Skeletal muscle cell (primary cell): ENCODE results near the gene NHSL1.
A peak's percentile ranks its signal among the peaks of the same experiment; 100 is the strongest.

Experiments
- DNase-seq: peaks from one replicate; pipeline ENCODE4 v3.0.0-alpha.2; 2010; ENCODE audit warnings: low read depth
- H3K4me3 ChIP-seq: 2 replicates; pipeline ENCODE4 v1.5.1; 2011; ENCODE audit warnings: low read depth, mild to moderate bottlenecking, control low read depth, low read length, moderate library complexity

Gene NHSL1

DNA sequence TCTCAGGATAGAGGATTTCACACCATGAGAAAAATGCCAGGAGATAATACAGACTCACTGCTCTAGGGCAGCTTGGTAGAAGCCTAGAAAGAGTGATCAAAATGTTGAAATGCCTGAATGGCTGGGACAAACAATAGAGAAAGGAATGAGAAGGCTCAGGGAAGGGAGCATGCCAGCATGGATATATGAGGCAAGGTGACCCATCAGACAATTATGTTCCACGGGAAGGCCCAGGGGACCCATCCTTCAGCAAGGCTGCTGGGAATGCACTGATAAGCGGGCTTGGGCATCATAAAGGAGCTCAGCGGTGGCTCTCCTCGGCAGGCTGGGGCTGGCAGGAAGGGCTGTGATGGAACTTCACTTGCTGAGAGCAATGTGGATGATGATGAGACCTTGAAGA, 83.1 kb downstream of the NHSL1 start:
- no peak for DNase-seq
- no peak overlapping the region for H3K4me3 ChIP-seq

- no peak overlapping the region for H3K4me3 ChIP-seq
- no peak for DNase-seq
Observed at GRCh38 chr6:138415125-138415524, 84.2 kb downstream of the NHSL1 start.

GRCh38 chr6:138410972-138411880, 88.1 kb downstream of the NHSL1 start:
- no peak for DNase-seq
- H3K4me3 ChIP-seq, result no peak overlapping the region

DNA sequence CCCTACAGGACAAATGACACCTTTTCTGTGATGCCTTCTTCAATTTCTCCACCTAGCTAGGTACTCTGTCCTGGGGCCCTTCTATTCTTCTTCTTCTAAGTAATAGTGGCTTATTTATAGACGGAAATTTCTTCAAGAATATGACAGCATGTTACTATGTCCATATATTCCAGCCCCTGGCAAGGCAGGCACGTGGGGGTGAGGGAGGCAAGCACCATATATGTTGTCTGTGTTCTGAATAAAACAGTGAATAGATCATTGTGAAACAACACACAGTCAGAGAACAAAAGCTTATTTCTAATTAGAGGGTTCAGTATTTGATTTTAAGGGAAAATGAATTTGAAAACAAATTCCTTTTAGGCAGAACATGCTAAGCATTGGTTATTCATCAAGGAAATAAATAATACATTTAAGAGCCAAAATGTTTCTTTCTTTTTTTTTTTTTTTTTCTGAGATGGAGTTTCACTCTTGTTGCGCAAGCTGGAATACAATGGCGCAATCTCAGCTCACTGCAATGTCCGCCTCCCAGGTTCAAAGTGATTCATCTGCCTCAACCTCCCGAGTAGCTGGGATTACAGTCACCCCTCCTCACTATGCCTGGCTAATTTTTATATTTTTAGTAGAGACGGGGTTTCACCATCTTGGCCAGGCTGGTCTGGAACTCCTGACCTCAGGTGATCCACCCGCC, 89.1 kb downstream of the NHSL1 start:
- H3K4me3 ChIP-seq, result no peak overlapping the region
- peak; percentile 64 for DNase-seq

GRCh38 chr6:138406443-138406842, 92.9 kb downstream of the NHSL1 start:
- DNase-seq, result no peak
- H3K4me3 ChIP-seq, result no peak overlapping the region

GRCh38 chr6:138405816-138406413, 93.4 kb downstream of the NHSL1 start:
- no peak for DNase-seq
- H3K4me3 ChIP-seq, result no peak overlapping the region

- peak overlapping the region; percentile 75 for H3K4me3 ChIP-seq
- DNase-seq, result no peak
Observed at GRCh38 chr6:138404666-138405337, 94.5 kb downstream of the NHSL1 start.

- DNase-seq, result peak; percentile 21
- H3K4me3 ChIP-seq, result peak within 1 kb of the TSS; percentile 75
Observed at GRCh38 chr6:138403801-138404665, 95.3 kb downstream of the NHSL1 start, which contains the start of gene HEBP2. Gene HEBP2, plus strand, starts transcription at chr6:138404223. Its CDS starts 273 bp downstream, at chr6:138404496.

DNA sequence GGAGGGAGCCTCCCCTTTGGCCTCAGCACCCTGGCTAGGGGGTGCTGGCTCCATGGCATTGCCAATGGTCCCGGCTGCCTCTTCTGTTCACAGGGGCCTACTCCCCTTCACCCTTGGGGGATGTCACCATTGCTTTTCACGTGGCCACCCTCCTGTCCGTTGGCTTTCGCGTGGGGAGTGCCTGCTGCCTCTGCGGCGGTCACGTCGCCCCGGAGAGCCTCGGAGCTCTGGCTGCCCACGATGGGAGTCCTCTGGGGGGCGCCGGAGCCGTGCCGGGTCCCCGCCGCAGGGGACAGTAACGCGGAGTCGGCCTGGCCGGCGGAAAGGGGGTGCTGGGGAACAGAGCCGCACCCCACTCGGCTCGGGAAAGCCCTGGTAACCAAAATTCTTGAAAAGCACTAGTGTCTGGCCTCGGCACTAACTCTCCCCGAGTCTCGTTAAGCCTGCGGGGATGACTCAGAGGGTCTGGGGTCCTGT, 95.9 kb downstream of the NHSL1 start:
- peak overlapping the region; percentile 75 for H3K4me3 ChIP-seq
- DNase-seq, result no peak

GRCh38 chr6:138402838-138403187, 96.5 kb downstream of the NHSL1 start:
- H3K4me3 ChIP-seq, result no peak overlapping the region
- DNase-seq, result no peak

DNA sequence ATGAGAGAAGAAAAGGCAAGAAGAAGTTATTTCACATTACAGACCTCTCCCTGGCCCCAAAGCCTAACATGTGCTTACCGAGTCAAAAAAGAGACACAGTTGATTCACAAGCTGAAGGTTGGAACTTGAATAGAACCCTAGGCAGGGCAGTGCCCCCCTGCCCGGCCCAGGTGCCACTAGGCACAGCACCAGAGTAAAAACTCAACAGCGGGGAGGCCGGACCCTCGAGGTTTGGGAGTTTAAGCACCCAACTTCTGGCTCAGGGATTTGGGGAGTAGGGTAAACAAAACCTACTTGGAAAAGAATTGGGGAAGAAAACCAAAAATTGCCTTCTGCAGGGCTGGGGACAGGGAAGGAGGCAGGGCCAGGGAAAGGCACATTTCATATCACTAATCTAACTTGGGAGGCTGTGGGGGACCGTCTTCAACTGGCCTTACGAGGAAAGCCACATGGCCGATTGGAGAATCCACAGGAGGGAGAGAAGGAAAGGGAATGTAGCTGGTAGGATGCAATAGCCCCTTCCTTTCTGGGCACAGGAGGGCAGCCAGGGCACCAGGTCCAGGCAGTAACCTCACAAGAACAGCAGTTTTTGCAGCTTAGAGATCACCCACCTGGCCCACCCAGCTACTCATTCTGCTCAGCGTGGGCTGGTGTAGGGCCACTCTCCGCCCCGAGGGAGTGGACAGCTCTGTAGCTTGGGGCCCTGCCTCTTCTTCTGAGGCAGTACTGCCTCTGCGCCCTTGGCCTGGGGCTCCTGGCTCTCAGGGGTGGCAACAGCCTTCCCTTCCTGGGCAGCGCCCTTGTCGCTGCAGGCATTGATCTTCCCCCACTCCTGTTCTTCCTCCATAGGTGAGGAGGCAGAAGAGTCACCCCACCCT, 97.1 kb downstream of the NHSL1 start:
- H3K4me3 ChIP-seq, result no peak overlapping the region
- DNase-seq, result no peak

DNA sequence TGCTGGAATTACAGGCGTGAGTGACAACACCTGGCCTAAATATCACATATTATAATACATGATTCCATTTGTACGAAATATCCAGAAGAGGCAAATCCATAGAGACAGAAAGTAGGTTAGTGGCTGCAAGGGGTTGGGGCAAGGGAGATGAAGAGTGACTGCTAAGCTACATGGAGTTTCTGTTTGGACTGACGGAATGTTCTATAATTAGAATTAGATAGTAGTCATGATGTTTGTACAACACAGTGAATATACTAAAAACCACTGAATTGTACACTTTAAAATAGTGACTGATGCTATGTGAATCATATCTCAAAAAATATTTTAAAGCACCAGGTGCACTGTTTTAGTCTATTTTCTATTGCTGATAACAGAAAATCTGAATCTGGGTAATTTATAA, 99.0 kb downstream of the NHSL1 start:
- no peak for DNase-seq
- H3K4me3 ChIP-seq, result no peak overlapping the region

DNA sequence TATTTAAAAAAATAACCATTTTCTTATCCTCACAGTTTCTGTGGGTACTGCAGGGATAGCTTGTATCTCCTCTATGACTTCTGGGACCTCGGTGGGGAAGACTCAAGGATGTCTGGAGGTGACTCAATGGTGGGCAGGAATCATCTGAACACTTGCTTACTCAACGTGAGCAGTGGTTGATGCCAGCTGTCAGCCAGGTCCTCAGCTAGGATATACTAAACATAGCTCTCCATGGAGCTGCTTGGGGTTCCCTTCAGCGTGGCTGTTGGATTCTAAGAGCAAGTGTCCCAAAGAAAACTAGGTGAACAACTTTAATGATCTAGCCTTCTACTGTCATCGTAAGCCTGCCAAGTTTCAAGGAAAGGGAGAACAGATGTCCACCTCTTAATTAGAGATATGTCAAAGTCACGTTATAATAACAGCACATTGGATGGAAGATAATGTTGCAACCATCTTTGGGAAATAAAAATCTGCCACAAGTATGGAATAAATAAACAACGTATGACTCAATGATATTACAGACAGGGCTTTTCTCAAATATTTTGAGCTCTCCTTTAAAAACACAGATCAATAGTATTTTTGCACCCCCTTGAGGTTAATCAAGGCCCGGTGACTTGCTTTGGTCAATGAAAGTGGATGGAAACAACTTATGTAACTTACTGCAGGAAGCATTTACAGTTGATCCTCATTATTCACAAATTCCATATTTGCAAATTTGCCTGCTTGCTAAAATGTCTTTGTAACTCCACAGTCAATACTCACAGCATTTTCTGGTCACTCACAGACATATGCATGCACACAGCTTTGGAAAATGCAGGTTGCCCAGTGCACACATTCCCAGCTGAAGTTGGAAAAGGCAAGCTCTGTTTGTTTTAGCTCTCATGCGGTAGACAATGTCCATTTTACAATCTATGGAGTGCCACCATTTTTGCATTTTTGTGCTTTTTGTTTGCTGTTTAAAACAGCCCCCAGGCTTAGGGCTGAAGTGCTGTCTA, 101.9 kb downstream of the NHSL1 start:
- DNase-seq, result no peak
- no peak overlapping the region for H3K4me3 ChIP-seq

DNA sequence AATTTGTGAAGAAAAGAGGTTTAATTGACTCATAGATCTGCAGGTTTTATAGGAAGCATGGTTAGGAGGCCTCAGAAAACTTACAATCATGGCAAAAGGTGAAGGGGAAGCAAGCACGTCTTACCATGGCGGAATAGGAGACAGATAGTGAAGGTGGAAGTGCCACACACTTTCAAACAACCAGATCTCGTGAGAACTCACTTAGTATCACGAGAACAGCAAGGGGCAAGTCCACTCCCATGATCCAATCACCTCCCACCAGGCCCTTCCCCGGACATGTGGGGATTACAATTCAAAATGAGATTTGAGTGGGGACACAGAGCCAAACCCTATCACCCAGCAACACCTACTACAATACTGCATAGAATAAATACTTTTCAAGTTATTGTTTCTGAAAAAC, 102.6 kb downstream of the NHSL1 start:
- no peak for DNase-seq
- H3K4me3 ChIP-seq, result no peak overlapping the region

DNA sequence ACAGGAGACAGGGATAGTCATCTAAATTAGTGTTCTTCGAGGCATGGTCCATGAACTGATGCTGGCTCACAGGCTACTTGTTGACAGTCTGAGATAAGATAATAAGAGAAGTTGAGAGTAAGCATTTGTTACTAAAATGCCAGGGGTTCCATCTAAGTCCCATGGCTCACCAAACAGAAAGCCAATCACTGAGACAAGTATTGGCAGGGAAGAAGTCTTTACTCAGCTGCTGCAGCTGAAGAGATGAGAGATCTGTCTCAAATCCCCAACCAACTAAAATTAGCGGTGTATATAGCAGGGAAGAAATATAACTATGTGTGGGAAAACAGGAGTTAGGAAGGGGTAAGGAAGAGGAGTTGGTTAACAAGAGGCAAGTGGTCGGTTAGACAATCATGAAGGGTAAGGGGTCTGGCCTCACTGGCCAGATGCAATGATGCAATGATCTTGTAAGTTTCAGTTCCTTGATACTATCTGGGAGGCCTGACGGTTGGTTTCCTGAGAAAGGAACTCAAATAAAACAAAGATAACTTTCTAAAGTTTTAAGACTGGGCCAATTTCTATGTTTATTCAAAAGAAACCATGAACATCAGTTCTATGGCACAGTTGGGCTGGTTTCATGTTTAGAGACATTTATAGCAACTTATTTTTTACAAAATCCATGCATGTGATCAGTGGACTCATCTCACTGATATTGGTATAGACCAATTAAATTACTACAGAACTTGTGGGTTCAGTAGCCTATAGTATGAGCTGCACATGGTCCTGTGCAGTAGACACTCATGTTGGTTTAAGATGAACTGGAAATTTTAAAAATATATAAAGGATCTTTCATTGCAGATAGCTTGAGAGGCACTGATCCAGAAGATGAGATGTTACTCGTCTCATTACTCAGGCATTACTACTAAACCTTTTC, 105.2 kb downstream of the NHSL1 start:
- H3K4me3 ChIP-seq, result no peak overlapping the region
- DNase-seq, result no peak

DNA sequence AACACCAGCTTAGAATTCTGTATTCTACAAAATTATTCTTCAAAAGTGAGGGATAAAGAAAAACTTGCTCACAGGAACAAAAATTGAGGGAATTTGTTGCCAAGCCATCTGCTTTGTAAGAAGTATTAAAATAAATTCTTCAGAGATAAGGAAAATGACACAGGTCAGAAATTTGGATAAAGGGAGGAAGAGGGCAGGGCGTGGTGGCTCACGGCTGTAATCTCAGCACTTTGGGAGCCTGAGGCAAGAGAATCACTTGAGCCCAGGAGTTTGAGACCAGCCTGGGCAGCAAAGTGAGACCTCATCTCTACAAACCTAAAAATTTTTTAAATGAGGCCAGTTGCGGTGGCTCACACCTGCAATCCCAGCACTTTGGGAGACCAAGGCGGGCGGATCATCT, 109.7 kb downstream of the NHSL1 start:
- no peak for DNase-seq
- H3K4me3 ChIP-seq, result no peak overlapping the region
